Endothelial cell of umbilical vein (primary cell): Measurements from ENCODE around the gene MACROD2. TPM values are rescaled to one million over a fixed set of nuclear protein-coding genes. Genes with fewer than 3 reads are reported as not detected.

Source experiments
- BruUV-seq: library from RNA; stranded (reverse); fragments of 400-500 nt; replicated peaks from 2 replicates; lab custom pipeline; 2021; lab: Mats Ljungman, UMichigan
- CTCF ChIA-PET: fragments of 300-600, 350-600 bp; sonication (Branson Sonifier 250); formaldehyde crosslinking; loops from one replicate; lab custom pipeline; 2021; ENCODE audit warnings: antibody characterized with exemption, inconsistent platforms; lab: Charles Lee
- POLR2A ChIA-PET: fragments of 300-600, 350-600 bp; sonication (Branson Sonifier 250); formaldehyde crosslinking; loops from one replicate; lab custom pipeline; 2021; ENCODE audit warnings: antibody characterized with exemption, inconsistent platforms; lab: Charles Lee
- DNase-seq: peaks from one replicate; pipeline ENCODE4 v3.0.0-alpha.2; 2011; ENCODE audit warnings: low read depth, low spot score
- FAIRE-seq: peaks from 2 replicates; lab custom pipeline; 2011; peaks lifted over from hg19 to GRCh38; lab: Jason Lieb, UNC
- H2AFZ ChIP-seq: 2 replicates; pipeline ENCODE4 v1.6.0; 2012; ENCODE audit warnings: low read depth, low read length, control low read depth, inconsistent platforms
- H3K27ac ChIP-seq: 2 replicates; pipeline ENCODE4 v1.5.1; 2011; ENCODE audit warnings: low read depth, mild to moderate bottlenecking, control low read depth, low read length, moderate library complexity; ENCODE audit not compliant: insufficient read depth
- H3K27me3 ChIP-seq, 2 experiments: 2 replicates each; pipeline versions ENCODE4 v1.6.0 to v1.6.1; 2011; ENCODE audit warnings: low read length in 2 of 2, mixed read lengths in 1 of 2; ENCODE audit not compliant: control insufficient read depth in 2 of 2, insufficient read depth in 2 of 2
- H3K36me3 ChIP-seq, 2 experiments: 2 replicates in 1 of 2; 3 replicates in 1 of 2; pipeline ENCODE4 v1.5.1; 2011; ENCODE audit warnings: low read length in 2 of 2, mild to moderate bottlenecking in 1 of 2, moderate library complexity in 1 of 2; ENCODE audit not compliant: control insufficient read depth in 2 of 2, insufficient read depth in 2 of 2; ENCODE audit errors: extremely low read depth in 1 of 2
- H3K4me1 ChIP-seq: 3 replicates; pipeline ENCODE4 v1.5.1; 2011; ENCODE audit warnings: mild to moderate bottlenecking, low read length; ENCODE audit not compliant: control insufficient read depth, insufficient read depth; ENCODE audit errors: extremely low read depth
- H3K4me2 ChIP-seq: 2 replicates; pipeline ENCODE4 v1.6.1; 2011; ENCODE audit warnings: low read length, control low read depth, mixed read lengths; ENCODE audit not compliant: insufficient read depth
- H3K4me3 ChIP-seq, 3 experiments: fragments of 200-600 bp in 1 of 3; sonication (generic), shearing (Covaris generic) in 1 of 3; replicated peaks in 1 of 3; 2 replicates each; pipeline ENCODE4 v1.5.1; 2011 to 2016; ENCODE audit warnings: control low read depth in 3 of 3, low read length in 3 of 3, mild to moderate bottlenecking in 2 of 3, inconsistent platforms in 1 of 3, low read depth in 1 of 3, moderate library complexity in 1 of 3; ENCODE audit not compliant: insufficient read depth in 1 of 3
- H3K79me2 ChIP-seq: 2 replicates; pipeline ENCODE4 v1.6.0; 2012; ENCODE audit warnings: low read length, inconsistent platforms; ENCODE audit not compliant: control insufficient read depth, insufficient read depth
- H3K9ac ChIP-seq: replicated peaks from 2 replicates; pipeline ENCODE3; 2011; ENCODE audit warnings: low read length, control low read depth; ENCODE audit not compliant: insufficient read depth; ENCODE audit errors: extremely low read depth
- H3K9me1 ChIP-seq: replicated peaks from 3 replicates; pipeline ENCODE4 v1.6.0; 2011; ENCODE audit warnings: mild to moderate bottlenecking, low read length; ENCODE audit not compliant: control insufficient read depth, insufficient read depth; ENCODE audit errors: extremely low read depth
- H3K9me3 ChIP-seq: replicated peaks from 2 replicates; pipeline ENCODE4 v1.5.1; 2012; ENCODE audit warnings: low read length, inconsistent platforms; ENCODE audit not compliant: control insufficient read depth, insufficient read depth
- H4K20me1 ChIP-seq: replicated peaks from 2 replicates; pipeline ENCODE3; 2011; ENCODE audit warnings: mild to moderate bottlenecking, low read length; ENCODE audit not compliant: control insufficient read depth, insufficient read depth; ENCODE audit errors: extremely low read depth
- CTCF ChIP-seq, 2 donors: IDR thresholded peaks; 1 replicate in 1 of 2; 2 replicates in 1 of 2; pipeline ENCODE4 v1.5.1; 2011; ENCODE audit warnings: low read length in 2 of 2, mild to moderate bottlenecking in 2 of 2, moderate library complexity in 2 of 2, control low read depth in 1 of 2, inconsistent platforms in 1 of 2, low read depth in 1 of 2; ENCODE audit not compliant: insufficient read depth in 1 of 2; ENCODE audit errors: extremely low read depth in 1 of 2
- EZH2 ChIP-seq: IDR thresholded peaks from 2 replicates; pipeline ENCODE4 v1.6.1; 2012; ENCODE audit warnings: borderline replicate concordance, low read depth, mild to moderate bottlenecking, moderate library complexity, low read length, inconsistent platforms; ENCODE audit not compliant: severe bottlenecking
- FOS ChIP-seq: IDR thresholded peaks from 2 replicates; pipeline ENCODE4 v1.6.1; 2011; ENCODE audit warnings: mild to moderate bottlenecking, low read length, moderate library complexity, borderline replicate concordance; ENCODE audit not compliant: insufficient read depth
- GATA2 ChIP-seq: IDR thresholded peaks from 2 replicates; pipeline ENCODE4 v1.7.0; 2011; ENCODE audit warnings: low read depth, mild to moderate bottlenecking, moderate library complexity, mixed read lengths, low read length; ENCODE audit not compliant: insufficient read length, insufficient read depth
- JUN ChIP-seq: IDR thresholded peaks from 2 replicates; pipeline ENCODE4 v1.6.1; 2011; ENCODE audit warnings: borderline replicate concordance, low read depth; ENCODE audit not compliant: insufficient read length, insufficient read depth
- MAX ChIP-seq: IDR thresholded peaks from 2 replicates; pipeline ENCODE4 v1.6.1; 2011; ENCODE audit not compliant: insufficient read depth, insufficient read length
- MYC ChIP-seq: IDR thresholded peaks from one replicate; pipeline ENCODE4 v1.6.1; 2011; ENCODE audit warnings: mild to moderate bottlenecking, low read depth, low read length
- POLR2A ChIP-seq: IDR thresholded peaks from 2 replicates; pipeline ENCODE4 v1.6.1; 2012; ENCODE audit warnings: low read depth, mild to moderate bottlenecking, control low read depth, low read length
- POLR2AphosphoS5 ChIP-seq: IDR thresholded peaks from 2 replicates; pipeline ENCODE4 v1.6.1; 2012; ENCODE audit warnings: low read depth, mild to moderate bottlenecking, control low read depth, low read length, moderate library complexity; ENCODE audit not compliant: insufficient read depth
- dilution Hi-C: fragments of 300-500 bp; cut with MboI; formaldehyde crosslinking; loops from one replicate; pipeline ENCODE4 v1.15.0; 2019; ENCODE audit warnings: low sequenced_read_pairs; ENCODE audit not compliant: extremely low pct_ligation_motif_present
- intact Hi-C: fragments of 100-400 bp; cut with micrococcal nuclease; formaldehyde crosslinking; loops from one replicate; pipeline ENCODE4 v1.10.0; 2022
- polyA plus RNA-seq, 4 experiments: library from polyadenylated mRNA; depleted of rRNA in 3 of 4; stranded (reverse) in 3 of 4; unstranded in 1 of 4; fragments of >200 nt; gene quantifications; 2 replicates each; pipeline versions ENCODE4 v1.2.1 to v1.2.3, GENCODE V29; 2011 to 2012; ENCODE audit warnings: missing spikeins in 1 of 4
- total RNA-seq: library from RNA; stranded (reverse); gene quantifications from 2 replicates; pipeline ENCODE4 v1.2.3, GENCODE V29; 2021

The MACROD2 gene
- total and polyA plus RNA-seq, 2 donors (not counting 3 experiments of a cell fraction or from before 2014, with no cell fraction given), result 0.11 to 0.73 TPM

- intact Hi-C loops (no loop called here), dilution Hi-C loops (no loop called here)
- no peaks in the 10 kb centered on the region for H3K9me3 ChIP-seq
- TF ChIP-seq MYC, result no peak
- TF ChIP-seq MAX, result no peak
- no peak for TF ChIP-seq POLR2A
- TF ChIP-seq POLR2AphosphoS5, result no peak
- no peak for TF ChIP-seq FOS
- TF ChIP-seq JUN, result no peak
- TF ChIP-seq GATA2, result no peak
- TF ChIP-seq CTCF (IDR thresholded peaks at IDR 0.05; ENCODE audit: extremely low read depth in 1 of 2, insufficient read depth in 1 of 2, low read depth in 1 of 2, low read length in 2 of 2), result no peak
- no peak for TF ChIP-seq EZH2
- no peaks in the 10 kb centered on the region for H3K4me1 ChIP-seq
- no peak for DNase-seq
- ChIA-PET POLR2A (interaction anchor here (0.5 kb wide), 1 partner anchor 225 kb away, joined by 3 read pairs; no protein-coding TSS in a partner anchor), CTCF (no interaction called here)
- no peaks in the 10 kb centered on the region for H3K9me1 ChIP-seq
- no peak overlapping the region for H3K27ac ChIP-seq
- no peaks in the 10 kb centered on the region for H3K27me3 ChIP-seq
- no peak for FAIRE-seq
- H3K79me2 ChIP-seq, result no peaks in the 10 kb centered on the region
- H2AFZ ChIP-seq, result no peak overlapping the region
- no peaks in the 10 kb centered on the region for H3K36me3 ChIP-seq
- H3K9ac ChIP-seq, result no peak overlapping the region
- H3K4me3 ChIP-seq, result no peak overlapping the region
- no peak overlapping the region for H3K4me2 ChIP-seq
- no TSS peak for BruUV-seq
- H4K20me1 ChIP-seq, result no peaks in the 10 kb centered on the region
Observed at GRCh38 chr20:14619411-14619810, 624.1 kb downstream of the MACROD2 start.
